Measurements from ENCODE around the gene KRT3.

GRCh38 chr12:52769354-52769753, 26.6 kb downstream of the KRT3 start:
- no peak for TF ChIP-seq CTCF (IDR thresholded peaks at IDR 0.05; ENCODE audit: insufficient read depth, low read length, poor library complexity, severe bottlenecking)
- no peak for TF ChIP-seq EZH2phosphoT487 (conservative IDR thresholded peaks at IDR 0.05; ENCODE audit: low read length)

Measured in SU-DHL-6 (cell line).